ENCODE measurements around the gene IRGC. TPM values are rescaled to one million over a fixed set of nuclear protein-coding genes. Genes with fewer than 3 reads are reported as not detected.
A peak's percentile ranks its signal among the peaks of the same experiment; 100 is the strongest.

Gene IRGC
- total RNA-seq, 1 donor from 2014 or later, result not detected

- Histone ChIP-seq H3K36me3 (ENCODE audit: control insufficient read depth, insufficient read depth, low read length) (peaks cover 5% of the 10 kb centered on the region), H3K4me3 (ENCODE audit: low read depth, low read length) (no peak overlapping the region), H3K27me3 (ENCODE audit: control insufficient read depth, insufficient read depth, low read length) (no peaks in the 10 kb centered on the region)
- FAIRE-seq, result peak; percentile 52
- no peak for DNase-seq (ENCODE audit: low read depth)
- TF ChIP-seq, protein P1, sequence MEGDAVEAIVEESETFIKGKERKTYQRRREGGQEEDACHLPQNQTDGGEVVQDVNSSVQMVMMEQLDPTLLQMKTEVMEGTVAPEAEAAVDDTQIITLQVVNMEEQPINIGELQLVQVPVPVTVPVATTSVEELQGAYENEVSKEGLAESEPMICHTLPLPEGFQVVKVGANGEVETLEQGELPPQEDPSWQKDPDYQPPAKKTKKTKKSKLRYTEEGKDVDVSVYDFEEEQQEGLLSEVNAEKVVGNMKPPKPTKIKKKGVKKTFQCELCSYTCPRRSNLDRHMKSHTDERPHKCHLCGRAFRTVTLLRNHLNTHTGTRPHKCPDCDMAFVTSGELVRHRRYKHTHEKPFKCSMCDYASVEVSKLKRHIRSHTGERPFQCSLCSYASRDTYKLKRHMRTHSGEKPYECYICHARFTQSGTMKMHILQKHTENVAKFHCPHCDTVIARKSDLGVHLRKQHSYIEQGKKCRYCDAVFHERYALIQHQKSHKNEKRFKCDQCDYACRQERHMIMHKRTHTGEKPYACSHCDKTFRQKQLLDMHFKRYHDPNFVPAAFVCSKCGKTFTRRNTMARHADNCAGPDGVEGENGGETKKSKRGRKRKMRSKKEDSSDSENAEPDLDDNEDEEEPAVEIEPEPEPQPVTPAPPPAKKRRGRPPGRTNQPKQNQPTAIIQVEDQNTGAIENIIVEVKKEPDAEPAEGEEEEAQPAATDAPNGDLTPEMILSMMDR (IDR thresholded peaks at IDR 0.05; ENCODE audit: insufficient read depth, low read length, severe bottlenecking), result no peak
These were observed 11.1 kb downstream of the IRGC start for GRCh38 chr19:43726736-43727592.

DNA sequence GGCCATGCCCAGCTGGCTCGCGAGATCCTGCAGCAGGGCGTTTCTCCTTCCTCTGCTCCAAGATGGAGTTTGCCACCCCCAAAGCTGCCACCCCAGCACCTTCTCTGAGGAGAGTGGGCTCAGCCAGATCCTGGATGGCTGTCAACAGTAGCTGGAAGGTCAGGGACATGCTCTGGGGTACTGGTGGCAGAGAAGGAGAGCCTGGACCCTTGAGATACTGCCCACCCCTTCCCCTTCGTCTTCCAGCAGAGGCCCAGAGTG lies 11.6 kb downstream of the IRGC start:
- no peak for DNase-seq (ENCODE audit: low read depth)
- Histone ChIP-seq H3K27me3 (ENCODE audit: control insufficient read depth, insufficient read depth, low read length) (no peaks in the 10 kb centered on the region), H3K4me3 (ENCODE audit: low read depth, low read length) (no peak overlapping the region), H3K36me3 (ENCODE audit: control insufficient read depth, insufficient read depth, low read length) (peaks cover 5% of the 10 kb centered on the region)
- peak; percentile 32 for FAIRE-seq
- TF ChIP-seq, protein P1 (IDR thresholded peaks at IDR 0.05; ENCODE audit: insufficient read depth, low read length, severe bottlenecking), result no peak

- peaks cover 11% of the 10 kb centered on the region for H3K36me3 ChIP-seq (ENCODE audit: control insufficient read depth, insufficient read depth, low read length)
- DNase-seq (ENCODE audit: low read depth) (no peak), FAIRE-seq (peak; percentile 70)
- no peaks in the 10 kb centered on the region for H3K27me3 ChIP-seq (ENCODE audit: control insufficient read depth, insufficient read depth, low read length)
- no peak overlapping the region for H3K4me3 ChIP-seq (ENCODE audit: low read depth, low read length)
- TF ChIP-seq, protein P1 (IDR thresholded peaks at IDR 0.05; ENCODE audit: insufficient read depth, low read length, severe bottlenecking), result no peak
These were observed 14.0 kb downstream of the IRGC start for GRCh38 chr19:43729919-43730318.

- DNase-seq (ENCODE audit: low read depth), result no peak
- Histone ChIP-seq H3K36me3 (ENCODE audit: control insufficient read depth, insufficient read depth, low read length) (peaks cover 13% of the 10 kb centered on the region), H3K27me3 (ENCODE audit: control insufficient read depth, insufficient read depth, low read length) (no peaks in the 10 kb centered on the region), H3K4me3 (ENCODE audit: low read depth, low read length) (no peak overlapping the region)
- TF ChIP-seq, protein P1 (IDR thresholded peaks at IDR 0.05; ENCODE audit: insufficient read depth, low read length, severe bottlenecking), result no peak
- FAIRE-seq, result no peak
These were observed 15.5 kb downstream of the IRGC start for GRCh38 chr19:43731346-43731745.

DNA sequence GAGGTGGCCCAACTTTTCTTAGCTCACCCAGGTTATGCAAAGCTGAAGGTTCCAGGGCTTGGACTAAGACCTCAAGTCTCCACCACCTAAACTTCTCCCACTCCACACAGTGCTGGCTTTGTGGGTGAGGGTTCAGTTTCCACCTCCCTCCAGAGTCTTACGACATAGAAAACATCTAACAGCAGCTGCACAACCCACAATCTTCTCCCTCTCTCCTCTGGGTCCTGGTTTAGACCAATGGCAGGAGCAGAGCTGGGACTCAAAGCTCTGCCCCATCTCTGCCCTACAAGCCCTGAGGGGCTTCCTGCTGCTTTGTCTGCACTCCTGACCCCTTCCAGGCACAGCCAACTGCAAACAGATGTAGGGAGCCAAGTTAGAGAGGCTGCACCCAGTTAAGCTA lies 16.0 kb downstream of the IRGC start:
- Histone ChIP-seq H3K36me3 (ENCODE audit: control insufficient read depth, insufficient read depth, low read length) (peaks cover 14% of the 10 kb centered on the region), H3K4me3 (ENCODE audit: low read depth, low read length) (no peak overlapping the region), H3K27me3 (ENCODE audit: control insufficient read depth, insufficient read depth, low read length) (no peaks in the 10 kb centered on the region)
- DNase-seq (ENCODE audit: low read depth) (no peak), FAIRE-seq (no peak)
- TF ChIP-seq, protein P1 (IDR thresholded peaks at IDR 0.05; ENCODE audit: insufficient read depth, low read length, severe bottlenecking), result no peak

DNA sequence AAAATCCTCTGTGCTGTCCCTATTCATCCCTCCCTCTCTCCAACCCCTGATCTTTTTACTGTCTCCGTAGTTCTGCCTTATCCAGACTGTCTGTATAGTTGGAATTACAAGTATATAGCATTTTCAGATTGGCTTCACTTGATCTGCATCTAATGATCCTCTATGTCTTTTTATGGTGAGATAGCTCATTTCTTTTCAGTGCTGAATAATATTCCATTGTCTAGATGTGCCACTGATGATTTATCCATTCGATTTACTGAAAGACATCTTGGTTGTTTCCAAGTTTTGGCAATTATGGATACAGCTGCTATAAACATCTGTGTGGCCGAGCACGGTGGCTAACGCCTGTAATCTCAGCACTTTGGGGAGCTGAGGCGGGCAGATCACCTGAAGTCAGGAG lies 19.1 kb downstream of the IRGC start:
- H3K4me3 ChIP-seq (ENCODE audit: low read depth, low read length), result no peak overlapping the region
- no peaks in the 10 kb centered on the region for H3K27me3 ChIP-seq (ENCODE audit: control insufficient read depth, insufficient read depth, low read length)
- FAIRE-seq (no peak), DNase-seq (ENCODE audit: low read depth) (no peak)
- peaks cover 15% of the 10 kb centered on the region for H3K36me3 ChIP-seq (ENCODE audit: control insufficient read depth, insufficient read depth, low read length)
- TF ChIP-seq, protein P1 (IDR thresholded peaks at IDR 0.05; ENCODE audit: insufficient read depth, low read length, severe bottlenecking), result no peak

All from bronchial epithelial cell (primary cell).